ENCODE data around the gene GALNT12.

DNA sequence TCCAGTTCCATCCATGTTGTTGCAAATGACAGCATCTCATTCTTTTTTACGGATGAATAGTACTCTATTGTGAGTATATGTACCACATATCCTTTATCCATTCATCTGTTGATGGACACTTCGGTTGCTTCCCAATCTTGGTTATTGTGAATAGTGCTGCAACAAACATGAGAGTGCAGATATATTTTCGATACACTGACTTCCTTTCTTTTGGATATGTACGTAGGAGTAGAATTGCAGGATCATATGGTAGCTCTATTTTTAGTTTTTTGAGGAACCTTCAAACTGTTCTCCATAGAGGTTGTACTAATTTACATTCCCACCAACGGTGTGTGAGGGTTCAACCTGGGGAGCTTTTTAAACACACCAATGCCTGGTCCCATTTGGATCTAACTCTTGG is 22.3 kb downstream of the GALNT12 start:
- TF ChIP-seq ZBTB7A (tag by site-specific recombination; IDR thresholded peaks at IDR 0.05; ENCODE audit: low read depth): no peak
- TF ChIP-seq, protein P1, sequence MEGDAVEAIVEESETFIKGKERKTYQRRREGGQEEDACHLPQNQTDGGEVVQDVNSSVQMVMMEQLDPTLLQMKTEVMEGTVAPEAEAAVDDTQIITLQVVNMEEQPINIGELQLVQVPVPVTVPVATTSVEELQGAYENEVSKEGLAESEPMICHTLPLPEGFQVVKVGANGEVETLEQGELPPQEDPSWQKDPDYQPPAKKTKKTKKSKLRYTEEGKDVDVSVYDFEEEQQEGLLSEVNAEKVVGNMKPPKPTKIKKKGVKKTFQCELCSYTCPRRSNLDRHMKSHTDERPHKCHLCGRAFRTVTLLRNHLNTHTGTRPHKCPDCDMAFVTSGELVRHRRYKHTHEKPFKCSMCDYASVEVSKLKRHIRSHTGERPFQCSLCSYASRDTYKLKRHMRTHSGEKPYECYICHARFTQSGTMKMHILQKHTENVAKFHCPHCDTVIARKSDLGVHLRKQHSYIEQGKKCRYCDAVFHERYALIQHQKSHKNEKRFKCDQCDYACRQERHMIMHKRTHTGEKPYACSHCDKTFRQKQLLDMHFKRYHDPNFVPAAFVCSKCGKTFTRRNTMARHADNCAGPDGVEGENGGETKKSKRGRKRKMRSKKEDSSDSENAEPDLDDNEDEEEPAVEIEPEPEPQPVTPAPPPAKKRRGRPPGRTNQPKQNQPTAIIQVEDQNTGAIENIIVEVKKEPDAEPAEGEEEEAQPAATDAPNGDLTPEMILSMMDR (tag by site-specific recombination; IDR thresholded peaks at IDR 0.05): no peak
- TF ChIP-seq ZNF138 (tag by site-specific recombination; IDR thresholded peaks at IDR 0.05; ENCODE audit: borderline replicate concordance): no peak
- TF ChIP-seq ZNF37A (tag by site-specific recombination; IDR thresholded peaks at IDR 0.05): no peak
- TF ChIP-seq ZNF510 (tag by site-specific recombination; IDR thresholded peaks at IDR 0.05; ENCODE audit: insufficient replicate concordance): no peak
- TF ChIP-seq ZNF571 (tag by site-specific recombination; IDR thresholded peaks at IDR 0.05): no peak
- TF ChIP-seq ZNF621 (tag by site-specific recombination; IDR thresholded peaks at IDR 0.05): no peak
- no peak for TF ChIP-seq ZNF544 (tag by site-specific recombination; IDR thresholded peaks at IDR 0.05)
- no peak for TF ChIP-seq ZNF529 (tag by site-specific recombination; IDR thresholded peaks at IDR 0.05; ENCODE audit: insufficient replicate concordance)
- TF ChIP-seq ZFP41 (tag by site-specific recombination; IDR thresholded peaks at IDR 0.05; ENCODE audit: borderline replicate concordance): no peak
- no peak for TF ChIP-seq ZNF2 (tag by site-specific recombination; IDR thresholded peaks at IDR 0.05)

Measured in HEK293 (cell line).